HEK293 (cell line): ENCODE measurements around the gene NT5C2.

Experiments used
- CTCF ChIA-PET: fragments of 350-600 bp; formaldehyde crosslinking; extraction: SDS; loops from one replicate; lab custom pipeline; 2021; ENCODE audit warnings: antibody characterized with exemption; lab: Yijun Ruan, JAX
- POLR2A ChIA-PET: fragments of 300-600 bp; formaldehyde crosslinking; extraction: SDS; loops from one replicate; lab custom pipeline; 2020; ENCODE audit warnings: antibody characterized with exemption, inconsistent platforms; lab: Yijun Ruan, JAX
- H3K27ac ChIP-seq: fragments of 200-500 bp; sonication (Bioruptor generic); 2 replicates; pipeline ENCODE4 v1.5.1; 2014; ENCODE audit warnings: low read depth, low read length, control low read depth, inconsistent platforms; ENCODE audit errors: extremely low read depth
- H3K36me3 ChIP-seq, 2 experiments: fragments of 200-500 bp in 1 of 2; sonication (Bioruptor generic) in 1 of 2; 1 replicate in 1 of 2; 2 replicates in 1 of 2; pipeline ENCODE4 v1.5.1; 2014 to 2017; ENCODE audit warnings: inconsistent platforms in 2 of 2, low read length in 2 of 2; ENCODE audit not compliant: control insufficient read depth in 2 of 2, insufficient read depth in 1 of 2
- H3K4me1 ChIP-seq: fragments of 200-500 bp; sonication (Bioruptor generic); 2 replicates; pipeline ENCODE4 v1.5.1; 2014; ENCODE audit warnings: mild to moderate bottlenecking, low read length, inconsistent platforms; ENCODE audit not compliant: control insufficient read depth, insufficient read depth
- H3K4me3 ChIP-seq: 2 replicates; pipeline ENCODE4 v1.5.1; 2011; ENCODE audit warnings: low read depth, mild to moderate bottlenecking, control low read depth, low read length, moderate library complexity
- H3K9me3 ChIP-seq: fragments of 200-500 bp; sonication (Bioruptor generic); 2 replicates; pipeline ENCODE4 v1.5.1; 2014; ENCODE audit warnings: low read depth, low read length, inconsistent platforms; ENCODE audit not compliant: control insufficient read depth, insufficient read depth
- CTCF ChIP-seq: fragments of 450-650 bp; formaldehyde crosslinking; IDR thresholded peaks from 2 replicates; pipeline ENCODE4 v1.5.1; 2016; ENCODE audit warnings: missing biosample characterization, missing genetic modification characterization
- MZF1 ChIP-seq: fragments of 450-650 bp; formaldehyde crosslinking; IDR thresholded peaks from 2 replicates; pipeline ENCODE4 v1.5.1; 2017; ENCODE audit warnings: missing biosample characterization, missing genetic modification characterization, borderline replicate concordance
- PRDM1 ChIP-seq: fragments of 450-650 bp; formaldehyde crosslinking; IDR thresholded peaks from 2 replicates; pipeline ENCODE4; 2016; ENCODE audit warnings: missing biosample characterization, missing genetic modification characterization
- SALL2 ChIP-seq: fragments of 450-650 bp; formaldehyde crosslinking; IDR thresholded peaks from 2 replicates; pipeline ENCODE4 v1.5.0; 2017; ENCODE audit warnings: missing biosample characterization, mild to moderate bottlenecking, missing genetic modification characterization, borderline replicate concordance
- SCRT1 ChIP-seq: fragments of 450-650 bp; formaldehyde crosslinking; IDR thresholded peaks from 2 replicates; pipeline ENCODE4 v1.5.1; 2016; ENCODE audit warnings: missing biosample characterization, missing genetic modification characterization, borderline replicate concordance
- TCF7L2 ChIP-seq: IDR thresholded peaks from 2 replicates; pipeline ENCODE4 v1.6.1; 2011; ENCODE audit warnings: low read depth, mild to moderate bottlenecking, inconsistent platforms, low read length, moderate library complexity, borderline replicate concordance
- TRIM28 ChIP-seq: IDR thresholded peaks from 2 replicates; pipeline ENCODE4 v1.6.1; 2011; ENCODE audit warnings: low read length, control low read depth, borderline replicate concordance
- ZBTB17 ChIP-seq: fragments of 450-650 bp; formaldehyde crosslinking; IDR thresholded peaks from 2 replicates; pipeline ENCODE4 v1.5.1; 2016; ENCODE audit warnings: missing biosample characterization, missing genetic modification characterization
- ZIC2 ChIP-seq: fragments of 450-650 bp; formaldehyde crosslinking; IDR thresholded peaks from 2 replicates; pipeline ENCODE4 v1.5.1; 2016; ENCODE audit warnings: missing biosample characterization, missing genetic modification characterization
- ZNF121 ChIP-seq: fragments of 450-650 bp; formaldehyde crosslinking; IDR thresholded peaks from 2 replicates; pipeline ENCODE4 v1.5.1; 2016; ENCODE audit warnings: missing biosample characterization, missing genetic modification characterization
- ZNF169 ChIP-seq: fragments of 450-650 bp; formaldehyde crosslinking; IDR thresholded peaks from 2 replicates; pipeline ENCODE4 v1.5.1; 2016; ENCODE audit warnings: missing biosample characterization, missing genetic modification characterization
- ZNF175 ChIP-seq: fragments of 450-650 bp; formaldehyde crosslinking; IDR thresholded peaks from 2 replicates; pipeline ENCODE4 v1.5.1; 2016; ENCODE audit warnings: missing biosample characterization, missing genetic modification characterization
- ZNF2 ChIP-seq: fragments of 450-650 bp; formaldehyde crosslinking; IDR thresholded peaks from 2 replicates; pipeline ENCODE4 v1.5.1; 2016; ENCODE audit warnings: missing biosample characterization, missing genetic modification characterization
- ZNF221 ChIP-seq: fragments of 450-650 bp; formaldehyde crosslinking; IDR thresholded peaks from 2 replicates; pipeline ENCODE4 v1.5.1; 2017; ENCODE audit warnings: missing biosample characterization, missing genetic modification characterization, borderline replicate concordance
- ZNF280C ChIP-seq: fragments of 450-650 bp; formaldehyde crosslinking; IDR thresholded peaks from 2 replicates; pipeline ENCODE4 v1.5.1; 2016; ENCODE audit warnings: missing biosample characterization, missing genetic modification characterization
- ZNF335 ChIP-seq: fragments of 450-650 bp; formaldehyde crosslinking; conservative IDR thresholded peaks from 2 replicates; pipeline ENCODE4 v1.5.1; 2016; ENCODE audit warnings: missing biosample characterization, missing genetic modification characterization
- ZNF366 ChIP-seq: fragments of 450-650 bp; formaldehyde crosslinking; conservative IDR thresholded peaks from 2 replicates; pipeline ENCODE4 v1.5.1; 2016; ENCODE audit warnings: missing biosample characterization, missing genetic modification characterization
- ZNF549 ChIP-seq: fragments of 450-650 bp; IDR thresholded peaks from 2 replicates; pipeline ENCODE4 v1.5.1; 2018; ENCODE audit warnings: missing biosample characterization, missing genetic modification characterization, mild to moderate bottlenecking, inconsistent platforms, moderate library complexity
- ZNF600 ChIP-seq: fragments of 450-650 bp; formaldehyde crosslinking; IDR thresholded peaks from 2 replicates; pipeline ENCODE4 v1.5.1; 2016; ENCODE audit warnings: missing biosample characterization, missing genetic modification characterization
- ZNF660 ChIP-seq: fragments of 450-650 bp; IDR thresholded peaks from 2 replicates; pipeline ENCODE4 v1.5.1; 2018; ENCODE audit warnings: missing biosample characterization, mild to moderate bottlenecking, missing genetic modification characterization
- ZNF692 ChIP-seq: fragments of 450-650 bp; formaldehyde crosslinking; IDR thresholded peaks from 2 replicates; pipeline ENCODE4 v1.5.1; 2016; ENCODE audit warnings: missing biosample characterization, missing genetic modification characterization
- ZSCAN16 ChIP-seq: fragments of 450-650 bp; formaldehyde crosslinking; IDR thresholded peaks from 2 replicates; pipeline ENCODE4 v1.5.1; 2016; ENCODE audit warnings: missing biosample characterization, missing genetic modification characterization
- ZSCAN30 ChIP-seq: fragments of 450-650 bp; IDR thresholded peaks from 2 replicates; pipeline ENCODE4 v1.5.1; 2018; ENCODE audit warnings: missing biosample characterization, mild to moderate bottlenecking, missing genetic modification characterization, moderate library complexity
- TF ChIP-seq, protein P1 (sequence below): fragments of 450-650 bp; formaldehyde crosslinking; IDR thresholded peaks from 2 replicates; pipeline ENCODE4 v1.5.1; 2016; ENCODE audit warnings: missing biosample characterization, missing genetic modification characterization
- TF ChIP-seq, protein P2 (sequence below): fragments of 450-650 bp; formaldehyde crosslinking; IDR thresholded peaks from 2 replicates; pipeline ENCODE4 v1.5.1; 2017; ENCODE audit warnings: missing biosample characterization, missing genetic modification characterization
- TF ChIP-seq, protein P3 (sequence below): fragments of 450-650 bp; IDR thresholded peaks from 2 replicates; pipeline ENCODE4 v1.5.1; 2018; ENCODE audit warnings: missing biosample characterization, mild to moderate bottlenecking, missing genetic modification characterization

Gene NT5C2

GRCh38 chr10:103053659-103054581 lies 139.2 kb downstream of the NT5C2 start:
- ChIA-PET POLR2A (no interaction called here), CTCF (interaction anchor here (0.6 to 1.8 kb wide), 13 partner anchors 9 to 333 kb away, joined by 3 to 7 read pairs (median 3); partner anchors contain the start of gene CNNM2)
- H3K9me3 ChIP-seq, result no peaks in the 10 kb centered on the region
- H3K36me3 ChIP-seq, result peaks cover 0 to 4% of the 10 kb centered on the region in 2 experiments; a peak in 1 of 3 replicates
- H3K4me1 ChIP-seq, result peaks cover 7% of the 10 kb centered on the region
- H3K27ac ChIP-seq, result no peak overlapping the region
- H3K4me3 ChIP-seq, result no peak overlapping the region
- TF ChIP-seq ZNF169 (tag by site-specific recombination), result no peak
- peak; percentile 34; the same call in 1 of the 2 replicates for TF ChIP-seq ZNF600 (tag by site-specific recombination)
- TF ChIP-seq ZSCAN30 (tag by site-specific recombination), result no peak
- TF ChIP-seq, protein P1, sequence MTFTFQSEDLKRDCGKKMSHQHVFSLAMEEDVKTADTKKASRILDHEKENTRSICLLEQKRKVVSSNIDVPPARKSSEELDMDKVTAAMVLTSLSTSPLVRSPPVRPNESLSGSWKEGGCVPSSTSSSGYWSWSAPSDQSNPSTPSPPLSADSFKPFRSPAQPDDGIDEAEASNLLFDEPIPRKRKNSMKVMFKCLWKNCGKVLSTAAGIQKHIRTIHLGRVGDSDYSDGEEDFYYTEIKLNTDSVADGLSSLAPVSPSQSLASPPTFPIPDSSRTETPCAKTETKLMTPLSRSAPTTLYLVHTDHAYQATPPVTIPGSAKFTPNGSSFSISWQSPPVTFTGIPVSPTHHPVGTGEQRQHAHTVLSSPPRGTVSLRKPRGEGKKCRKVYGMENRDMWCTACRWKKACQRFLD (tag by site-specific recombination), result no peak
- TF ChIP-seq TRIM28, result peak; percentile 87
- TF ChIP-seq TCF7L2, result no peak
- TF ChIP-seq ZNF121 (tag by site-specific recombination), result peak; percentile 65; the same call in 1 of the 2 replicates
- no peak for TF ChIP-seq ZNF280C (tag by site-specific recombination)
- TF ChIP-seq ZSCAN16, result peak; percentile 99
- peak; percentile 92 for TF ChIP-seq SCRT1 (tag by site-specific recombination)
- no peak for TF ChIP-seq ZNF221
- TF ChIP-seq SALL2 (tag by site-specific recombination), result no peak
- TF ChIP-seq, protein P2, sequence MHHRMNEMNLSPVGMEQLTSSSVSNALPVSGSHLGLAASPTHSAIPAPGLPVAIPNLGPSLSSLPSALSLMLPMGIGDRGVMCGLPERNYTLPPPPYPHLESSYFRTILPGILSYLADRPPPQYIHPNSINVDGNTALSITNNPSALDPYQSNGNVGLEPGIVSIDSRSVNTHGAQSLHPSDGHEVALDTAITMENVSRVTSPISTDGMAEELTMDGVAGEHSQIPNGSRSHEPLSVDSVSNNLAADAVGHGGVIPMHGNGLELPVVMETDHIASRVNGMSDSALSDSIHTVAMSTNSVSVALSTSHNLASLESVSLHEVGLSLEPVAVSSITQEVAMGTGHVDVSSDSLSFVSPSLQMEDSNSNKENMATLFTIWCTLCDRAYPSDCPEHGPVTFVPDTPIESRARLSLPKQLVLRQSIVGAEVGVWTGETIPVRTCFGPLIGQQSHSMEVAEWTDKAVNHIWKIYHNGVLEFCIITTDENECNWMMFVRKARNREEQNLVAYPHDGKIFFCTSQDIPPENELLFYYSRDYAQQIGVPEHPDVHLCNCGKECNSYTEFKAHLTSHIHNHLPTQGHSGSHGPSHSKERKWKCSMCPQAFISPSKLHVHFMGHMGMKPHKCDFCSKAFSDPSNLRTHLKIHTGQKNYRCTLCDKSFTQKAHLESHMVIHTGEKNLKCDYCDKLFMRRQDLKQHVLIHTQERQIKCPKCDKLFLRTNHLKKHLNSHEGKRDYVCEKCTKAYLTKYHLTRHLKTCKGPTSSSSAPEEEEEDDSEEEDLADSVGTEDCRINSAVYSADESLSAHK, result no peak
- 0 out of 2 replicates have a peak, but pooled peaks have one; percentile 55 for TF ChIP-seq ZNF660
- TF ChIP-seq, protein P3, sequence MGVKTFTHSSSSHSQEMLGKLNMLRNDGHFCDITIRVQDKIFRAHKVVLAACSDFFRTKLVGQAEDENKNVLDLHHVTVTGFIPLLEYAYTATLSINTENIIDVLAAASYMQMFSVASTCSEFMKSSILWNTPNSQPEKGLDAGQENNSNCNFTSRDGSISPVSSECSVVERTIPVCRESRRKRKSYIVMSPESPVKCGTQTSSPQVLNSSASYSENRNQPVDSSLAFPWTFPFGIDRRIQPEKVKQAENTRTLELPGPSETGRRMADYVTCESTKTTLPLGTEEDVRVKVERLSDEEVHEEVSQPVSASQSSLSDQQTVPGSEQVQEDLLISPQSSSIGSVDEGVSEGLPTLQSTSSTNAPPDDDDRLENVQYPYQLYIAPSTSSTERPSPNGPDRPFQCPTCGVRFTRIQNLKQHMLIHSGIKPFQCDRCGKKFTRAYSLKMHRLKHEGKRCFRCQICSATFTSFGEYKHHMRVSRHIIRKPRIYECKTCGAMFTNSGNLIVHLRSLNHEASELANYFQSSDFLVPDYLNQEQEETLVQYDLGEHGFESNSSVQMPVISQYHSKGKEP (tag by site-specific recombination), result peak; percentile 12; the same call in 1 of the 2 replicates
- peak; percentile 76 for TF ChIP-seq CTCF (tag by site-specific recombination)
- peak; percentile 76 for TF ChIP-seq ZBTB17 (tag by site-specific recombination)
- TF ChIP-seq MZF1, result no peak
- peak; percentile 26; the same call in 1 of the 2 replicates for TF ChIP-seq ZNF692 (tag by site-specific recombination)
- peak; percentile 68 for TF ChIP-seq ZIC2 (tag by site-specific recombination)
- TF ChIP-seq PRDM1 (tag by site-specific recombination), result no peak
- TF ChIP-seq ZNF2 (tag by site-specific recombination), result 0 out of 2 replicates have a peak, but pooled peaks have one; percentile 38
- no peak; the same call in 1 of the 2 replicates for TF ChIP-seq ZNF366 (tag by site-specific recombination)
- no peak for TF ChIP-seq ZNF175 (tag by site-specific recombination)
- peak; percentile 37; the same call in 1 of the 2 replicates for TF ChIP-seq ZNF549 (tag by site-specific recombination)
- TF ChIP-seq ZNF335, result peak; percentile 92
